Measurements from ENCODE around the gene LARP1.

DNA sequence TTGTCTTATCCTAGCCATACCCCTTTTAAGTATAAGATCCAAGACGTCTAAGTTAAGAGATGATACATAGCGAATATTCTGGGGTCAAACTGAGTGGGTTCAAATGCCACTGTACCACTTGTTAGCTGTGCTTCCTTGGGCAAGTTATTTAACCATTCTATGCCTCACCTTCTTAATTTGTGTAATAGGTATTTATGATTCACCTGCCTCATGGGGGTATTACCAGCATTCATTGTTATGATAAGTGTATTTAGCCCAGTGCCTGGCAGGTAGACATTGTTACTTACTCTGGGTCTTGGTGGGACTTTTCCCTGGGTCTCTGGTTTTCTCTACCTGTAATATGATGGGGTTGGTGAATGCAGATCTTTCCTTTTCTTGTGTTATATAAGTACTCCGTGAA, 3.8 kb downstream of the LARP1 start:
- TF ChIP-seq, protein P1, sequence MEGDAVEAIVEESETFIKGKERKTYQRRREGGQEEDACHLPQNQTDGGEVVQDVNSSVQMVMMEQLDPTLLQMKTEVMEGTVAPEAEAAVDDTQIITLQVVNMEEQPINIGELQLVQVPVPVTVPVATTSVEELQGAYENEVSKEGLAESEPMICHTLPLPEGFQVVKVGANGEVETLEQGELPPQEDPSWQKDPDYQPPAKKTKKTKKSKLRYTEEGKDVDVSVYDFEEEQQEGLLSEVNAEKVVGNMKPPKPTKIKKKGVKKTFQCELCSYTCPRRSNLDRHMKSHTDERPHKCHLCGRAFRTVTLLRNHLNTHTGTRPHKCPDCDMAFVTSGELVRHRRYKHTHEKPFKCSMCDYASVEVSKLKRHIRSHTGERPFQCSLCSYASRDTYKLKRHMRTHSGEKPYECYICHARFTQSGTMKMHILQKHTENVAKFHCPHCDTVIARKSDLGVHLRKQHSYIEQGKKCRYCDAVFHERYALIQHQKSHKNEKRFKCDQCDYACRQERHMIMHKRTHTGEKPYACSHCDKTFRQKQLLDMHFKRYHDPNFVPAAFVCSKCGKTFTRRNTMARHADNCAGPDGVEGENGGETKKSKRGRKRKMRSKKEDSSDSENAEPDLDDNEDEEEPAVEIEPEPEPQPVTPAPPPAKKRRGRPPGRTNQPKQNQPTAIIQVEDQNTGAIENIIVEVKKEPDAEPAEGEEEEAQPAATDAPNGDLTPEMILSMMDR (conservative IDR thresholded peaks at IDR 0.05; ENCODE audit: low read depth in 2 of 2) = no peak
- TF ChIP-seq EZH2 (IDR thresholded peaks at IDR 0.05; ENCODE audit: low read depth, unreplicated experiment) = no peak
- TF ChIP-seq, protein P2, sequence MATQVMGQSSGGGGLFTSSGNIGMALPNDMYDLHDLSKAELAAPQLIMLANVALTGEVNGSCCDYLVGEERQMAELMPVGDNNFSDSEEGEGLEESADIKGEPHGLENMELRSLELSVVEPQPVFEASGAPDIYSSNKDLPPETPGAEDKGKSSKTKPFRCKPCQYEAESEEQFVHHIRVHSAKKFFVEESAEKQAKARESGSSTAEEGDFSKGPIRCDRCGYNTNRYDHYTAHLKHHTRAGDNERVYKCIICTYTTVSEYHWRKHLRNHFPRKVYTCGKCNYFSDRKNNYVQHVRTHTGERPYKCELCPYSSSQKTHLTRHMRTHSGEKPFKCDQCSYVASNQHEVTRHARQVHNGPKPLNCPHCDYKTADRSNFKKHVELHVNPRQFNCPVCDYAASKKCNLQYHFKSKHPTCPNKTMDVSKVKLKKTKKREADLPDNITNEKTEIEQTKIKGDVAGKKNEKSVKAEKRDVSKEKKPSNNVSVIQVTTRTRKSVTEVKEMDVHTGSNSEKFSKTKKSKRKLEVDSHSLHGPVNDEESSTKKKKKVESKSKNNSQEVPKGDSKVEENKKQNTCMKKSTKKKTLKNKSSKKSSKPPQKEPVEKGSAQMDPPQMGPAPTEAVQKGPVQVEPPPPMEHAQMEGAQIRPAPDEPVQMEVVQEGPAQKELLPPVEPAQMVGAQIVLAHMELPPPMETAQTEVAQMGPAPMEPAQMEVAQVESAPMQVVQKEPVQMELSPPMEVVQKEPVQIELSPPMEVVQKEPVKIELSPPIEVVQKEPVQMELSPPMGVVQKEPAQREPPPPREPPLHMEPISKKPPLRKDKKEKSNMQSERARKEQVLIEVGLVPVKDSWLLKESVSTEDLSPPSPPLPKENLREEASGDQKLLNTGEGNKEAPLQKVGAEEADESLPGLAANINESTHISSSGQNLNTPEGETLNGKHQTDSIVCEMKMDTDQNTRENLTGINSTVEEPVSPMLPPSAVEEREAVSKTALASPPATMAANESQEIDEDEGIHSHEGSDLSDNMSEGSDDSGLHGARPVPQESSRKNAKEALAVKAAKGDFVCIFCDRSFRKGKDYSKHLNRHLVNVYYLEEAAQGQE (IDR thresholded peaks at IDR 0.05; ENCODE audit: unreplicated experiment) = no peak

Data from GM23338 (cell line).